CD4-positive, alpha-beta T cell treated with Interleukin-17A for 4 hours (primary cell): ENCODE results near the gene LCOR.
"Not testable (repeated sequence)": the region's sequence is repeated elsewhere in the genome, so short reads cannot be mapped to it uniquely, and the experiment has no call there.

ENCODE experiments used
- DNase-seq: peaks from one replicate; pipeline ENCODE4 v3.0.0-alpha.2; 2020; ENCODE audit warnings: mixed read lengths

LCOR gene

GRCh38 chr10:96943161-96943560, 111.1 kb downstream of the LCOR start:
- DNase-seq = not testable (repeated sequence)

- no peak for DNase-seq
These were observed 114.9 kb downstream of the LCOR start for GRCh38 chr10:96947036-96947435.

DNA sequence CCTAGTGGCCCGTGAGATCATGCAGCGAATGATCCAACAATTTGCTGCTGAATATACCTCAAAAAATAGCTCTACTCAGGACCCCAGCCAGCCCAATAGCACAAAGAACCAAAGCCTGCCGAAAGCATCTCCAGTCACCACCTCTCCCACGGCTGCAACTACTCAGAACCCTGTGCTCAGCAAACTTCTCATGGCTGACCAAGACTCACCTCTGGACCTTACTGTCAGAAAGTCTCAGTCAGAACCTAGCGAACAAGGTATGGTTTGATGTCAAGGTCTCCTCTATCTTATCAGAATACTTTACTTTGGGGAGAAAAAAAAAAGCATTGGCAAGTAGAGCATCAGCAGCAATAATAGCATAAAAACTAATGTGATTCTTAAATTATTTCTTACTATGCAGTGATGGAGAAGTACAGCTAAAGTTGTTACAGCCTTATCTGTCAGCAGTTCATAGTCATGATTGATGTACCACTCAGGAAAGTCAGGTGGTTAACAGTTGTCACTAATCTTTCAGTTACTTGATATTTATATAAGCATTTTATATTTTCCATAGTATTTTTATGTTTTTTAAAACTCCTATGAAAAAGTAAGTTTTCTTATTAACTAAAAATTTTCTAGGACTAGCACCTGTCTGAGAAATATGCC, 117.1 kb downstream of the LCOR start:
- no peak for DNase-seq

DNA sequence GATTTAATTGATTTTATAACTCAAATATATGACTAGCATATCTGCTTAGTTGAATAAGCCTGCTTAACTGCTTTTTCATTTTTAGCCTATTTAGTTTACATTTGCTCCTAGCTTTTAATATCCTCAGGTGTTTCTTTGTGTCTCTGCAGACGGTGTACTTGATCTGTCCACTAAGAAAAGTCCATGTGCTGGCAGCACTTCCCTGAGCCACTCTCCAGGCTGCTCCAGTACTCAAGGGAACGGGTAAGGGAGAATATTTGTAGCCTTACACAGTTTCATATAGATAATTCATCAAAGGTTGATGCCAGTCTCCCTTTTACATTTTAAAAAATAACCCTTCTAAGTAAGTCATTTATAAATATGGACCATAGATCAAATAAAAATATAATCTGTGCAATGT, 119.9 kb downstream of the LCOR start:
- no peak for DNase-seq

DNA sequence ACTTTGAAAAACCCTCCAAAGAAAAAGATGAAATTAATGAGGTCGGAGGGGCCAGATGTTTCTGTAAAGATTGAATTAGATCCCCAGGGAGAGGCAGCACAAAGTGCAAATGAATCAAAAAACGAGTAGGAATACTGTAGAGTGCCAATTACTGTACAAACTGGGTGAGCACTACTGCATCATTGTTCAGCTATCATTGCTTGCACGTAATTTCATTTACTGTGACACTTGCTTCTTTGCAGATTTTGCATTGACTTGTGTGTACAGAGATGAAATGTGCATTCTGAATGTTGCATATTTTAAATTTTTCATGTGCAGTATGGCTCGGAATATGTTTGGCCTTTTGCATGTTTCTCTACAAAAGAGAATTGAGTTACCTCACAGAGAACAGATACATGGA, 123.7 kb downstream of the LCOR start:
- DNase-seq = no peak

- no peak for DNase-seq
These were observed 126.0 kb downstream of the LCOR start for GRCh38 chr10:96958071-96958470.

DNA sequence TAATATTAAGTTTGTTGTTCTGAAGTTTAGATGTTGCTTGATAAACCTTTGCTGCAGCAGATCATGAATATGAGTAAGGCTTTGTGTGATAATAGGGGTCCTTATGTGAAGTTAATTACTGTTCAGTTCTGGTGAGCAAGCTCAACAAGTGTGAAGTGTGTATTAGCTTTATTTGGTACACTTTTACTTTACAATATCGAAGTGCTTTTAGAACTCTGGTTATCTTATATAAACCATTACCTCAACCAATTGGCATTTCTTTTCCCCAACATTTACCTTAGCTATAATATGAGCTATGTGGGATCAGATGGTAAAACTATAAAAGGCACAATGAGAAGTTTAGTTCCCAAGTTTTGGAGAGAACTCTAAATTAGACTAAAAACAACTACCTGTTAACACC, 127.6 kb downstream of the LCOR start:
- DNase-seq = no peak

GRCh38 chr10:96960872-96961271, 128.8 kb downstream of the LCOR start:
- no peak for DNase-seq

DNA sequence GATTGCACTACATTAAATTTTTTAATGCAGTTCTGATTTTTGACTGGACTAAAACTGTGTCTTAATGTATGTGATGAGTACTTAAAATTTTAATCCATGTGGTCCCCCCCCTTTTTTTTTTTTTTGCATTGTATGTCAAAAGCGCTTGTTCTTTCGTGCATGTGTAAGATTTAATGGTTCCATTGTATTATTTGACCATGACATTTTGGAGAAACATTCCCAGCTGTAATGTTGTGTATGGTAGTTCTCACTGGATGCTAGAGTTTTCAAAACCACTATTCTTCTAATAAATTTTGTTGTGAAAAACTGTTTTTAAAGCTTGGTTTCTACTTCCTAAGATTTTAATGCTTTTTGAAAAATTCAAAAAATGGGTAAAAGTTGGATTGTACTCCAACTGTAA, 132.0 kb downstream of the LCOR start:
- no peak for DNase-seq

GRCh38 chr10:96967847-96968246, 135.7 kb downstream of the LCOR start:
- DNase-seq = no peak

DNA sequence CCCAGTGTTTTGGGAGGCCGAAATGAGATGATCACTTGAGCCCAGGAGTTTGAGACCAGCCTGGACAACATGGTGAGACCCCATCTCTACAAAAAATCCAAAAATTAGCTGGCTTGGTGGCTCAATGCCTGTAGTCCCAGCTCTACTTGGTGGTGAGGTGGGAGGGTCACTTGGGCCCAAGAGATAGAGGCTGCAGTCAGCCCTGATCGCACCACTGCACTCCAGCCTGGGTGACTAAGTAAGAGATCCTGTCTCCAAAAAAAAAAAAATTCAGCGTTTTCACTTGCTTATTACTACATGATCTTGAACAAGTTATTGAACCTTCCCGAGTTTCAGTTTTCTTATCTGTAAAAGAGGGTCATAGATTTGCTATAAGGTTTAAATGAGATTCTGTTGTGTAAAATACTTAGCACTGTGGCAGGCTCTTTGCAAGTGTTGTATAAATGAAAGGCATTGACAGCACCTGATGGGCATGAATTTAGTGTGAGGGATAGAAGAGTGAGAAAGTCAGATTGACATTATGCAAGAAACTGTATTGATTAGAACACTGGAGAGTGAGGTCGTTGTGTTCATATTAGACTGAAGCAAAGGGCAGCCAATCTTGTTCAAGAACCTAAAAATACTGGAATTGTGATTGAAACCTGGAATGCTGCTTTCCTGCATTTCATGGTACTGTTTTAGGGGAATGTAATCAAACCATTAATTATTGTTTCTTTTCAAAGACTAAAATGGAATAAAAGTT, 136.8 kb downstream of the LCOR start:
- DNase-seq = no peak

DNA sequence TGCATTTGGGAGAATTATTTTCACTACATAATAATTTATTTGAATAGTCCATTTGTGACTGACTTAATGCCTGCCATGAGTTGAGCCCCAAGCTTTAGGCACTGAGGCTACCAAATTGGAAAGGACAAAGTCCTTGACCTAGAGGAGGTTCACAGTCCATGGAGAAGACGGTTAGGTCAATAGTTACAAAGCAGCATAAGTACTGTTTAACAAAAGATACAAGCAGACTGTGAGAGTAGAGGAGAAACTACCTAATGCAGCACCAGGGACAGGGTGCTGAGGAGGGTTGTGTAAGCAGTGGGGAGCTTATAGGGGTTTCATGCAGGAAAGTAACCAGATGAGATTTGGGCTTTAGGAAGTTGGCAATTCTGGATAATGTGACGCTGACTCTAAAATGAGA, 139.2 kb downstream of the LCOR start:
- DNase-seq = no peak

DNA sequence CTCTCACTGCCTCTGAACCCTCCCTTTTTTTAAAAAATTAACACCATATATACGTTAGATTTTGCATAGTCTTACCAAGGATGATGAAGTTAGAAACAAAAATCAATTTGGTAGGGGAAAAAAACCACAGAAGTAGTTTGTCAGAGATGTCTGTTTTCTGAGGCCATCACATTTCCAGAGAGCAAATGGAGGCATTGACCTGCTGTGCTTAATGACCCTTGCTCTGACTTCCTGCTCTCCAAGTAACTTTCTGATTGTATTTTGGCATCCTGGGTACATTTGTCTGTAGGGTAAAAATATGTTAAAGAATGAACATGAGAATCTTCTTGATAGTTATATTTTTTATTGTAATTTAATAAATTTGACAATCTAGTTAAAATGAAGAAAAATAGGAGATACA, 140.2 kb downstream of the LCOR start:
- no peak for DNase-seq

GRCh38 chr10:96973809-96974747, 142.0 kb downstream of the LCOR start:
- DNase-seq = no peak

- no peak for DNase-seq
These were observed 143.0 kb downstream of the LCOR start for GRCh38 chr10:96975136-96975535.

DNA sequence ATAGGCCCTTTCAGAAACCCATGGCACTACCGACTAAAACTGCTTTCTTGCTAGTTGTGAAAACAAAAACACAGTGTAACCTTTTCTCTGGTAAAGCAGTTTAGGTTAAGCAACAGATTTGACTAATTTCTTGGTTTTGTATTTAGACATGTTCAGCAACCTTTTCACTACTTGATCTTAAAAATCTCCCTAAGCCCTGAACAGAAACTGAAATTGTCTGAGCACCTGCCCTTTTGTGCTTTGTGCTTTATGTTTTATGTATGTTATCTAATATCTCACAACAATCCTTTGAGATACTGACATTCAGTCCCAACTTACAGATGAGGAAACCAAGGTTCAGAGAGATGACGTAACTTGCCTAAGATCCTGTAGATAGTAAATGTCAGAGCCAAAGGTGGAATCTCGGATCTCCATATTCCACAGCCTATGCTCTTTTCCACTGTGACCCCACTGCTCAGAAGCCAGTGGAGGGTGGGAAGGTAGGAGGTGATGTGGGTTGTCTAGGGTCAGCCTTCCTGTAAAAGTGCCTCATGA, 146.6 kb downstream of the LCOR start:
- DNase-seq = no peak

- no peak for DNase-seq
These were observed 150.2 kb downstream of the LCOR start for GRCh38 chr10:96982149-96982930.

DNA sequence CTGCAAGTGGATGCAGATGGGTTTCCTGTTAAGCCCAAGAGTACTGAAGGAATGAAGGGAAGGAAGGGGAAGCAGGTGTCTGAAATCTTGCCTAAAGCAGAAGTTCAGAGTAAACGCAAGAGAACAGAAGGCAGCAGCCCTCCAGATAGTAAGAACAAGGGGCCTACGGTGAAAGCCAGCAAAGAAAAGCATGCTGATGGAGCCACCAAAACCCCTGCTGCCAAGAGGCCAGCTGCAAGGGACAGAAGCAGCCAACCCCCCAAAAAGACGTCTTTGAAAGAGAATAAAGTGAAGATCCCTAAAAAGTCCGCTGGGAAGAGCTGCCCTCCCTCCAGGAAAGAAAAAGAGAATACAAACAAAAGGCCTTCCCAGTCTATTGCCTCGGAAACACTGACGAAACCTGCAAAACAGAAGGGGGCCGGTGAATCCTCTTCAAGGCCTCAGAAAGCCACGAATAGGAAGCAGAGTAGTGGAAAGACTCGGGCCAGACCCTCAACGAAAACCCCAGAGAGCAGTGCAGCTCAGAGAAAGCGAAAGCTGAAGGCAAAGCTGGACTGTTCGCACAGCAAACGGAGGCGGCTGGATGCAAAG, 152.5 kb downstream of the LCOR start:
- DNase-seq = no peak

DNA sequence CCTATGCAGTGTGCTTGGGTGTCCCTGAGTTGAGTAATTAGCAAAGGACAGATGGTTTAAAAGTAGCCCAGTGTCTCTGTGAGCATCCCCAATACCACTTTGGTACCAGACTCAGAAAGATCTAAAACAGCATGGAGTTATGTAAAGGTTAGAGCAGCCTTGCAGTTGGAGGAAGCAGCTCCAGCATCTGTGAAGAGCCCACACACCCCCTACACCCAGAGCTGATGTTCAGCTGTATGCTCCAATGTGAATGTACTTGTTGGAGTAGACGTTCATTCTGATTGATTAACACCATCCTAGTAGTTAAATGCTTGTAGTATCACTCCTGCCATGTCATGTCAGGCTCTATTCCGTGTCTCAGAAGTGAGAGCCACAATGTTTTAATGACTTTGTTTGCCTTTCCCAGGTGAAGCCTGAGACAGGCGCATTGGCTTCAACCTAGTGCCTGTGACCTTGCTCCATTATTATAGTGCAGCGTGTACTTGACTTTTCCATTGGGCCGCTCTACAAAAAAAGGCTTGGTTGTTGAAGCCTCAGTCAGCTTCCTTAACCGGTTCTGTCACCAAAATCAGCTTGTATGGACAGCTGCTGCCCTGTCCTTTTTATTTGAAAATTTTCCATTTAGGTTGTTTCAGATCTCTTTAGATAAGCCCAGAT, 154.2 kb downstream of the LCOR start:
- DNase-seq = no peak

GRCh38 chr10:96987141-96987841, 155.2 kb downstream of the LCOR start:
- no peak for DNase-seq

GRCh38 chr10:96987842-96988175, 155.7 kb downstream of the LCOR start:
- DNase-seq = no peak
